Gastroesophageal sphincter (tissue), 3 donors: Measurements from ENCODE around the gene CAMK2N1.

Experiments
- EP300 ChIP-seq: sonication (generic); formaldehyde crosslinking; IDR thresholded peaks from one replicate; pipeline ENCODE4 v1.6.1; 2017; ENCODE audit warnings: antibody characterized with exemption, mild to moderate bottlenecking
- POLR2A ChIP-seq, 2 donors: fragments of 450-650 bp; IDR thresholded peaks; one replicate each; pipeline ENCODE4 v1.6.1; 2017; ENCODE audit warnings: antibody characterized with exemption in 2 of 2, mild to moderate bottlenecking in 2 of 2, moderate library complexity in 1 of 2
- POLR2AphosphoS5 ChIP-seq: sonication (generic); formaldehyde crosslinking; IDR thresholded peaks from one replicate; pipeline ENCODE4 v1.6.1; 2017; ENCODE audit warnings: antibody characterized with exemption
- TF ChIP-seq, protein P1 (sequence below), 4 experiments: fragments of 200-600 bp in 2 of 4; fragments of 450-650 bp in 2 of 4; sonication (generic) in 1 of 4; IDR thresholded peaks; one replicate each; pipeline ENCODE4 v1.5.1; 2017 to 2019; ENCODE audit warnings: antibody characterized with exemption in 4 of 4, mild to moderate bottlenecking in 2 of 4, moderate library complexity in 2 of 4

- TF ChIP-seq POLR2AphosphoS5 (no peak), EP300 (no peak), POLR2A (IDR thresholded peaks at IDR 0.05) (no peak)
- TF ChIP-seq, protein P1, sequence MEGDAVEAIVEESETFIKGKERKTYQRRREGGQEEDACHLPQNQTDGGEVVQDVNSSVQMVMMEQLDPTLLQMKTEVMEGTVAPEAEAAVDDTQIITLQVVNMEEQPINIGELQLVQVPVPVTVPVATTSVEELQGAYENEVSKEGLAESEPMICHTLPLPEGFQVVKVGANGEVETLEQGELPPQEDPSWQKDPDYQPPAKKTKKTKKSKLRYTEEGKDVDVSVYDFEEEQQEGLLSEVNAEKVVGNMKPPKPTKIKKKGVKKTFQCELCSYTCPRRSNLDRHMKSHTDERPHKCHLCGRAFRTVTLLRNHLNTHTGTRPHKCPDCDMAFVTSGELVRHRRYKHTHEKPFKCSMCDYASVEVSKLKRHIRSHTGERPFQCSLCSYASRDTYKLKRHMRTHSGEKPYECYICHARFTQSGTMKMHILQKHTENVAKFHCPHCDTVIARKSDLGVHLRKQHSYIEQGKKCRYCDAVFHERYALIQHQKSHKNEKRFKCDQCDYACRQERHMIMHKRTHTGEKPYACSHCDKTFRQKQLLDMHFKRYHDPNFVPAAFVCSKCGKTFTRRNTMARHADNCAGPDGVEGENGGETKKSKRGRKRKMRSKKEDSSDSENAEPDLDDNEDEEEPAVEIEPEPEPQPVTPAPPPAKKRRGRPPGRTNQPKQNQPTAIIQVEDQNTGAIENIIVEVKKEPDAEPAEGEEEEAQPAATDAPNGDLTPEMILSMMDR (IDR thresholded peaks at IDR 0.05), result no peak
Measured at GRCh38 chr1:20533635-20534034, 47.6 kb upstream of the CAMK2N1 start.
